ENCODE measurements around the gene UTY.

- TF ChIP-seq CTCF (IDR thresholded peaks at IDR 0.05) = no peak
- TF ChIP-seq POLR2A (IDR thresholded peaks at IDR 0.05) = no peak
- no peak for TF ChIP-seq POLR2AphosphoS5 (IDR thresholded peaks at IDR 0.05)
- TF ChIP-seq EP300 (IDR thresholded peaks at IDR 0.05) = no peak
Measured at GRCh38 chrY:13205214-13205613, 274.6 kb downstream of the UTY start.
